Nephron progenitor cell (in vitro differentiated cells): ENCODE data around the gene GPRC5C.

Source experiments
- DNase-seq: peaks from one replicate; pipeline ENCODE4 v3.0.0; 2021
- H3K27ac Mint-ChIP-seq: 2 replicates; pipeline ENCODE4 v1.8.0; 2021; ENCODE audit warnings: mild to moderate bottlenecking, moderate library complexity, mixed read lengths
- H3K27me3 Mint-ChIP-seq: 2 replicates; pipeline ENCODE4 v1.8.0; 2021; ENCODE audit warnings: mild to moderate bottlenecking, low read depth, mixed read lengths; ENCODE audit not compliant: poor library complexity
- H3K36me3 Mint-ChIP-seq: 2 replicates; pipeline ENCODE4 v1.8.0; 2021; ENCODE audit warnings: low read depth, mixed read lengths
- H3K4me1 Mint-ChIP-seq: 2 replicates; pipeline ENCODE4 v1.8.0; 2021; ENCODE audit warnings: mixed read lengths
- H3K4me3 Mint-ChIP-seq: 2 replicates; pipeline ENCODE4 v1.8.0; 2021; ENCODE audit warnings: mild to moderate bottlenecking, moderate library complexity, mixed read lengths
- H3K9me3 Mint-ChIP-seq: 2 replicates; pipeline ENCODE4 v1.8.0; 2021; ENCODE audit warnings: mild to moderate bottlenecking, moderate library complexity, mixed read lengths
- TF ChIP-seq, protein P1 (sequence below): fragments of 200-600 bp; sonication (generic); IDR thresholded peaks from 2 replicates; pipeline ENCODE4 v1.5.0; 2021; ENCODE audit warnings: antibody characterized with exemption

Gene GPRC5C

GRCh38 chr17:74444406-74444805, 12.5 kb downstream of the GPRC5C start:
- H3K27me3 Mint-ChIP-seq, result peaks cover 5% of the 10 kb centered on the region
- no peaks in the 10 kb centered on the region for H3K9me3 Mint-ChIP-seq
- peaks cover 64% of the 10 kb centered on the region for H3K4me1 Mint-ChIP-seq
- DNase-seq, result peak; percentile 50
- TF ChIP-seq, protein P1, sequence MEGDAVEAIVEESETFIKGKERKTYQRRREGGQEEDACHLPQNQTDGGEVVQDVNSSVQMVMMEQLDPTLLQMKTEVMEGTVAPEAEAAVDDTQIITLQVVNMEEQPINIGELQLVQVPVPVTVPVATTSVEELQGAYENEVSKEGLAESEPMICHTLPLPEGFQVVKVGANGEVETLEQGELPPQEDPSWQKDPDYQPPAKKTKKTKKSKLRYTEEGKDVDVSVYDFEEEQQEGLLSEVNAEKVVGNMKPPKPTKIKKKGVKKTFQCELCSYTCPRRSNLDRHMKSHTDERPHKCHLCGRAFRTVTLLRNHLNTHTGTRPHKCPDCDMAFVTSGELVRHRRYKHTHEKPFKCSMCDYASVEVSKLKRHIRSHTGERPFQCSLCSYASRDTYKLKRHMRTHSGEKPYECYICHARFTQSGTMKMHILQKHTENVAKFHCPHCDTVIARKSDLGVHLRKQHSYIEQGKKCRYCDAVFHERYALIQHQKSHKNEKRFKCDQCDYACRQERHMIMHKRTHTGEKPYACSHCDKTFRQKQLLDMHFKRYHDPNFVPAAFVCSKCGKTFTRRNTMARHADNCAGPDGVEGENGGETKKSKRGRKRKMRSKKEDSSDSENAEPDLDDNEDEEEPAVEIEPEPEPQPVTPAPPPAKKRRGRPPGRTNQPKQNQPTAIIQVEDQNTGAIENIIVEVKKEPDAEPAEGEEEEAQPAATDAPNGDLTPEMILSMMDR, result no peak
- H3K4me3 Mint-ChIP-seq, result no peak overlapping the region
- H3K36me3 Mint-ChIP-seq, result peaks cover 41% of the 10 kb centered on the region
- H3K27ac Mint-ChIP-seq, result no peak overlapping the region

GRCh38 chr17:74445158-74445557, 13.3 kb downstream of the GPRC5C start:
- Mint-ChIP-seq H3K27me3 (peaks cover 5% of the 10 kb centered on the region), H3K36me3 (peaks cover 43% of the 10 kb centered on the region), H3K4me1 (peaks cover 64% of the 10 kb centered on the region), H3K27ac (no peak overlapping the region), H3K9me3 (no peaks in the 10 kb centered on the region), H3K4me3 (no peak overlapping the region)
- TF ChIP-seq, protein P1, result no peak
- DNase-seq, result no peak

DNA sequence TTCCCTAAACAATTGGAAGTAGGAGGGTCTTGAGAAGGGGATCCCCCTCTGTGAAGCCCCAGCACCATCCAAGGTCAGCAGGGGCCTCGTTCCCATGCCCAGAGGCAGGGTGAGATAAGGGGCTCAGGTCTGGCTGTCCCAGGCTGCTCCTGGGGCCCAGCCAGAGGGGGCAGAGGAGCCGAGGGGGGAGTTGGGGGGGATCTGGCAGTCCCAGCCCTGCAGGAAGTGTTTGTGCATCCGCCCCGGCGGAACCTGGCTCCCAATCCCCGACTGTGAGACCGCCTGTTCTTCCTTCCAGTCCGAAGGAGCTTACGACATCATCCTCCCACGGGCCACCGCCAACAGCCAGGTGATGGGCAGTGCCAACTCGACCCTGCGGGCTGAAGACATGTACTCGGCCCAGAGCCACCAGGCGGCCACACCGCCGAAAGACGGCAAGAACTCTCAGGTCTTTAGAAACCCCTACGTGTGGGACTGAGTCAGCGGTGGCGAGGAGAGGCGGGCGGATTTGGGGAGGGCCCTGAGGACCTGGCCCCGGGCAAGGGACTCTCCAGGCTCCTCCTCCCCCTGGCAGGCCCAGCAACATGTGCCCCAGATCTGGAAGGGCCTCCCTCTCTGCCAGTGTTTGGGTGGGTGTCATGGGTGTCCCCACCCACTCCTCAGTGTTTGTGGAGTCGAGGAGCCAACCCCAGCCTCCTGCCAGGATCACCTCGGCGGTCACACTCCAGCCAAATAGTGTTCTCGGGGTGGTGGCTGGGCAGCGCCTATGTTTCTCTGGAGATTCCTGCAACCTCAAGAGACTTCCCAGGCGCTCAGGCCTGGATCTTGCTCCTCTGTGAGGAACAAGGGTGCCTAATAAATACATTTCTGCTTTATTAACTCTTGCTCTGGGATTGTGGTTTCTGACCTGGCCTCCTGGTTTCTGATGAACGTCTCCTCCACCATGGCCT, 14.9 kb downstream of the GPRC5C start:
- Mint-ChIP-seq H3K27ac (peak overlapping the region; percentile 92), H3K4me1 (peaks cover 71% of the 10 kb centered on the region), H3K9me3 (no peaks in the 10 kb centered on the region), H3K4me3 (no peak overlapping the region), H3K27me3 (peaks cover 11% of the 10 kb centered on the region), H3K36me3 (peaks cover 44% of the 10 kb centered on the region)
- no peak for DNase-seq
- TF ChIP-seq, protein P1, result no peak

DNA sequence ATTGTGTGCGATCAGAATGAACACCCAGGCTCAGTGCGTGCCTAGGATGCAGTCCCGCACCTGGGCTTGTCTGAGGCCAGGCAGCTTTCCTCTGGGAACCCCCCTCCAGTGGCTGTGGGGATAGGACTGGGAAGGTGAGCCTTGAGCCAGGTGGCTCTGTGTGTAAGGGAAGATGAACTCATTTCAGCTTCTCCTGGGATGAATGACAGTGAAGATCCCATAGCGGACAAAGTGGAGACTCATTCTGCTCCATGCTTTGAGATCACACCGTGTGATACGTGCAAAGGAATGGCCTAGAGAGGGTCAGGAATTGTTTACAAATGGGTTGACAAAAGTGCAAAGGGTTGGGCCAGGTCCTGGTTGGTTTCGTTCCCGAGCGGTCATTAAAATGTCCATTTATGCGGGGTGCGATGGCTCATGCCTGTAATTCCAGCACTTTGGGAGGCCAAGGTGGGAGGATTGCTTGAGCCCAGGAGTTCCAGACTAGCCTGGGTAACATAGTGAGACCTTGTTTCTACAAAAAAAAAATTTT, 15.8 kb downstream of the GPRC5C start:
- Mint-ChIP-seq H3K27ac (peak overlapping the region; percentile 92), H3K4me3 (peak overlapping the region; percentile 19), H3K27me3 (peaks cover 14% of the 10 kb centered on the region), H3K4me1 (peaks cover 73% of the 10 kb centered on the region), H3K9me3 (no peaks in the 10 kb centered on the region), H3K36me3 (peaks cover 39% of the 10 kb centered on the region)
- TF ChIP-seq, protein P1, result no peak
- DNase-seq, result no peak

- H3K27ac Mint-ChIP-seq, result no peak overlapping the region
- H3K36me3 Mint-ChIP-seq, result peaks cover 38% of the 10 kb centered on the region
- no peaks in the 10 kb centered on the region for H3K9me3 Mint-ChIP-seq
- H3K4me3 Mint-ChIP-seq, result no peak overlapping the region
- TF ChIP-seq, protein P1, result no peak
- peaks cover 71% of the 10 kb centered on the region for H3K4me1 Mint-ChIP-seq
- H3K27me3 Mint-ChIP-seq, result peaks cover 24% of the 10 kb centered on the region
- DNase-seq, result no peak
Observed at GRCh38 chr17:74448756-74449155, 16.9 kb downstream of the GPRC5C start.
